Measurements from ENCODE around the gene ICA1. TPM values are rescaled to one million over a fixed set of nuclear protein-coding genes. Genes with fewer than 3 reads are reported as not detected.

The ICA1 gene
- total RNA-seq, 4 donors from 2014 or later: 1.6 to 20.9 (median 4.0) TPM

DNA sequence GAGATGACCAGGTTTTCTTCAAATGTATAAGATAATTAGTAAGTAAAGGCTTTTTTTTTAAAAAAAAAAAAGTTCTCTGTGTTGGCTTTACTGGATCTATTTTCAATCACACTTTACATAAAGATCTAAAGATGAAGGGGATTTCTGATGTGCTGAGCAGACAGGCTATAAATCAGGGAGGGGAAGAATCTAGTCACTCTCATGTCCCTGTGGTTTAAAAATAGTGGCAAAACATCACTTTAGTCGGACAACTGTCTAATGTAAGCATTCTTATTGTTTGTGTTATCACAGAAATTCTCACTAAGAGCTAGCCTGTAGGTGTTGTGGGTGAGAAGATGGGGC is 132.7 kb downstream of the ICA1 start:
- no peaks in the 10 kb centered on the region for H3K9me3 ChIP-seq
- no peak for DNase-seq

DNA sequence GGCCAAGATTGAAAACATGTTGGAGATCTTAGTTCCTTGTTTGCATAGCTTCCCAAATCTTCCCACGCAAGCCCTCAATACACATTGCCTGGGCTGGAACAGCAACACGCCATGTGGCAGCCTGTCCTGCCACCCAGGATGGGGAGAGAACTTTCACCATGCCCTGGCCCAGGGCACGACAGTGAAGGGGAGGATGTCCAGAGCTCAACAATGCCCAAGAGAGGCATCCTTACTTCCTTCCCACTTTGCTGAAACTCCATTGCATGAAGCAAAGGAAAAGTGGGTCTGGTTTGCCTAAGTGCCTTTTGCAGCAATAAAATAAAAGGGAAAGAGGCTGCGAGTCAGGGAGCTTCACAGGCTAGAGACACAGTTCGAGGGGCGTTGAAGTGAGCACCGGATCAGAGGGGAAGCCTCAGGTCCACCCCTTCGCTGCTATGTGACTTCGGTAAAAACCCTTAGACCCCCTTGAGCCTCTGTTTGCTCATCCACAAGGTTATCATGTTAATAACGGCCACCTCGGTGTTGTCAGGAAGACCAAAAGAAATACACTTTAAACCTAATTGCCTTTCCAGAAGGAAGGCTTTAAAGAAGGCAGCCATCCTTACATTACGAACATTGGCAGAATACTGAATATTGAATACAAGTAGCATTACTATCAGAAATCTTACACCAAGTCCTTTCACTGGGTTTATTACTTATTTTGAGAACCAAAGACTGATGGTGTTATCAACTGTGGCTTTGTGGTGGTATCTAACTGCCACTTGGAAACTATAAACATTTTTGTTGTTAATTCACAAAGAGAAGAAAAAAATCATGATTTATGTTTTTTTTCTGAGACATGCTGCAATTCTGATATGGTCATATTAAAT is 133.3 kb downstream of the ICA1 start:
- Histone ChIP-seq H3K9me3 (no peaks in the 10 kb centered on the region), H3K36me3 (no peaks in the 10 kb centered on the region), H3K27ac (no peak overlapping the region), H3K4me1 (no peaks in the 10 kb centered on the region), H3K4me3 (no peak overlapping the region), H3K27me3 (no peaks in the 10 kb centered on the region)
- intact Hi-C loops (cut with DNase I; ENCODE audit: low total_unique reads): no loop called here
- no peak for DNase-seq
- TF ChIP-seq, protein P1, sequence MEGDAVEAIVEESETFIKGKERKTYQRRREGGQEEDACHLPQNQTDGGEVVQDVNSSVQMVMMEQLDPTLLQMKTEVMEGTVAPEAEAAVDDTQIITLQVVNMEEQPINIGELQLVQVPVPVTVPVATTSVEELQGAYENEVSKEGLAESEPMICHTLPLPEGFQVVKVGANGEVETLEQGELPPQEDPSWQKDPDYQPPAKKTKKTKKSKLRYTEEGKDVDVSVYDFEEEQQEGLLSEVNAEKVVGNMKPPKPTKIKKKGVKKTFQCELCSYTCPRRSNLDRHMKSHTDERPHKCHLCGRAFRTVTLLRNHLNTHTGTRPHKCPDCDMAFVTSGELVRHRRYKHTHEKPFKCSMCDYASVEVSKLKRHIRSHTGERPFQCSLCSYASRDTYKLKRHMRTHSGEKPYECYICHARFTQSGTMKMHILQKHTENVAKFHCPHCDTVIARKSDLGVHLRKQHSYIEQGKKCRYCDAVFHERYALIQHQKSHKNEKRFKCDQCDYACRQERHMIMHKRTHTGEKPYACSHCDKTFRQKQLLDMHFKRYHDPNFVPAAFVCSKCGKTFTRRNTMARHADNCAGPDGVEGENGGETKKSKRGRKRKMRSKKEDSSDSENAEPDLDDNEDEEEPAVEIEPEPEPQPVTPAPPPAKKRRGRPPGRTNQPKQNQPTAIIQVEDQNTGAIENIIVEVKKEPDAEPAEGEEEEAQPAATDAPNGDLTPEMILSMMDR (IDR thresholded peaks at IDR 0.05 in 4 of 5, conservative IDR thresholded peaks at IDR 0.05 in 1 of 5): no peak
- TF ChIP-seq POLR2A (IDR thresholded peaks at IDR 0.05): no peak
- in situ Hi-C loops (cut with MboI; ENCODE audit: low sequenced_read_pairs in 4 of 4): no loop called here
- ATAC-seq: no peak

More for the DNA sequence above, 132.7 kb downstream of the ICA1 start:
- no peak overlapping the region for H3K27ac ChIP-seq
- no peak for ATAC-seq
- intact Hi-C loops (cut with DNase I; ENCODE audit: low total_unique reads): no loop called here
- no peak for TF ChIP-seq POLR2A (IDR thresholded peaks at IDR 0.05)
- TF ChIP-seq, protein P1 (IDR thresholded peaks at IDR 0.05 in 4 of 5, conservative IDR thresholded peaks at IDR 0.05 in 1 of 5): no peak
- no peaks in the 10 kb centered on the region for H3K27me3 ChIP-seq
- H3K36me3 ChIP-seq: no peaks in the 10 kb centered on the region
- H3K4me1 ChIP-seq: no peaks in the 10 kb centered on the region
- in situ Hi-C loops (cut with MboI; ENCODE audit: low sequenced_read_pairs in 4 of 4): no loop called here
- H3K4me3 ChIP-seq: no peak overlapping the region

DNA sequence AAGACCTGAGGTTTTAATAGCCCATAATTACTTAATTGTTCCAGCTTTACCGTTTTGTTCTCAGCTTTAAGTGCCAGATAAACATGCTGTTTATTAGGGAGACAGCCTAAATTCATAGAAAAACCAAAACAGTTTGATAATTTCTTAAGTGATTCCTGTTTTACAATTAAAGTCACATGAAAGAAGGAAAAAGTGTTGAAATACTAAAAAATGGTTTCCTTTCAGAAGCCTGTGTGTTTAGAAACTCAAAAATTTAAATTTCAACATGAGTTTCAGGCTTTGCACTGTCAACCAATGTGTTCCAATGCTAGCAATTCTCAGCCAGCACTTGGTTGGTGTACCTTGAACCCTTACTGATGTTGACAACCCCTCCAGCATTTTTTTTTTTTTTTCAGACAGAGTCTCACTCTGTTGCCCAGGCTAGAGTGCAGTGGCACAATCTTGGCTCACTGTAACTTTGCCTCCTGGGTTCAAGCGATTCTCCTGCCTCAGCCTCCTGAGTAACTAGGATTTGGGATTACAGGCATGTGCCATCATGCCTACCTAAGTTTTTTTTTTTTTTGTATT is 135.3 kb downstream of the ICA1 start:
- no peak overlapping the region for H3K27ac ChIP-seq
- no peaks in the 10 kb centered on the region for H3K4me1 ChIP-seq
- DNase-seq: no peak
- no peak for TF ChIP-seq POLR2A (IDR thresholded peaks at IDR 0.05)
- TF ChIP-seq, protein P1 (IDR thresholded peaks at IDR 0.05 in 4 of 5, conservative IDR thresholded peaks at IDR 0.05 in 1 of 5): no peak
- H3K36me3 ChIP-seq: no peaks in the 10 kb centered on the region
- in situ Hi-C loops (cut with MboI; ENCODE audit: low sequenced_read_pairs in 4 of 4): no loop called here
- H3K9me3 ChIP-seq: no peaks in the 10 kb centered on the region
- H3K4me3 ChIP-seq: no peak overlapping the region
- intact Hi-C loops (cut with DNase I; ENCODE audit: low total_unique reads): no loop called here
- no peaks in the 10 kb centered on the region for H3K27me3 ChIP-seq
- no peak for ATAC-seq

DNA sequence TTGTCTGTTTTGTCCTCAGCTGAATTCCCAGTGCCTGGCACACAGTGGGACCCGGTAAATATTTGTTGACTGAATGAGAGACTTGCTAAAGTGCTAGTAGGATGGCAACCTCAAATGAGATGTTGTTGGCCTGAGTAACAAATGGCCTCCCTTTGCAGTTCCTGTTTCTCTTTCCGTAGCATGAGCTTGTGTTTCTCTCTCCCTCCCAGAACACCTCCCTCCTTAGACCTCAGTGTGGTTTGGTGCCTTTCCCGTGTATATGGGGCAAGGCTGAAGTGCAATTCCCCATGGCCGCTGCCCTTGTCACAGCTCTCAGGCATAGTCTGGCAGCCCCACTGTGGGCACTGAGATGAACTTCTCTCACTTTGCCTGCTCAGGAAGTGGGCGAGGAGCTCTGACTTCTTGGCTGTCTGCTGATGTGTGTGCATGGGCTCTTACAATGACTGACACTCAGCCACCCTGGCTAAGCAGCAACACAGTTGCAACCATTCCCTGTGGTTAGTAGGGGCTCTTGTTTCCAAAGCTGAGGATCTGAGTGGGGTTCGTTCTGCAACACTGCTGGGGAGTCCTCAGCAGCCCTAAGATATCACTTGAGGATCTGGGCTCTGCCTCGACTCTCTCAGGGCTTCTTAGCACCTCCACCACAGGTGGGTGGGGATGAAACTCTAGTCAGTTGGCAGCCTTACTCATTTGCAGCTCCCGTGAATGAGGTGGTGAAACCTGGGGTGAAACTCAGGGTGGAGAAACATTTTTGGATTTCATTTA is 136.1 kb downstream of the ICA1 start:
- no peaks in the 10 kb centered on the region for H3K27me3 ChIP-seq
- in situ Hi-C loops (cut with MboI; ENCODE audit: low sequenced_read_pairs in 4 of 4): no loop called here
- intact Hi-C loops (cut with DNase I; ENCODE audit: low total_unique reads): no loop called here
- H3K4me1 ChIP-seq: no peaks in the 10 kb centered on the region
- no peak overlapping the region for H3K4me3 ChIP-seq
- ATAC-seq (no peak), DNase-seq (no peak)
- H3K27ac ChIP-seq: no peak overlapping the region
- no peak for TF ChIP-seq POLR2A (IDR thresholded peaks at IDR 0.05)
- TF ChIP-seq, protein P1 (IDR thresholded peaks at IDR 0.05 in 4 of 5, conservative IDR thresholded peaks at IDR 0.05 in 1 of 5): no peak
- no peaks in the 10 kb centered on the region for H3K9me3 ChIP-seq
- no peaks in the 10 kb centered on the region for H3K36me3 ChIP-seq

Data from gastrocnemius medialis (tissue), 4 donors.